Erythroblast (primary cell): ENCODE results near the gene RALGDS.

ENCODE experiments used
- GATA1 ChIP-seq: IDR thresholded peaks from 2 replicates; pipeline ENCODE4 v1.6.1; 2011; ENCODE audit warnings: low read depth, mild to moderate bottlenecking, control low read depth, low read length, moderate library complexity
- POLR2A ChIP-seq: IDR thresholded peaks from 2 replicates; pipeline ENCODE4 v1.6.1; 2011; ENCODE audit warnings: mild to moderate bottlenecking, low read length

GRCh38 chr9:133130685-133131244, 9.7 kb upstream of the RALGDS start:
- TF ChIP-seq POLR2A (no peak), GATA1 (no peak)
